GM21423 (cell line): ENCODE measurements around the gene OR6M1.

Experiments used
- ATAC-seq: cut with Tn5 transposase; IDR thresholded peaks from one replicate; pipeline ENCODE4 v1.9.1; 2021; ENCODE audit warnings: mild to moderate bottlenecking, moderate library complexity; ENCODE audit not compliant: unreplicated experiment

The OR6M1 gene

DNA sequence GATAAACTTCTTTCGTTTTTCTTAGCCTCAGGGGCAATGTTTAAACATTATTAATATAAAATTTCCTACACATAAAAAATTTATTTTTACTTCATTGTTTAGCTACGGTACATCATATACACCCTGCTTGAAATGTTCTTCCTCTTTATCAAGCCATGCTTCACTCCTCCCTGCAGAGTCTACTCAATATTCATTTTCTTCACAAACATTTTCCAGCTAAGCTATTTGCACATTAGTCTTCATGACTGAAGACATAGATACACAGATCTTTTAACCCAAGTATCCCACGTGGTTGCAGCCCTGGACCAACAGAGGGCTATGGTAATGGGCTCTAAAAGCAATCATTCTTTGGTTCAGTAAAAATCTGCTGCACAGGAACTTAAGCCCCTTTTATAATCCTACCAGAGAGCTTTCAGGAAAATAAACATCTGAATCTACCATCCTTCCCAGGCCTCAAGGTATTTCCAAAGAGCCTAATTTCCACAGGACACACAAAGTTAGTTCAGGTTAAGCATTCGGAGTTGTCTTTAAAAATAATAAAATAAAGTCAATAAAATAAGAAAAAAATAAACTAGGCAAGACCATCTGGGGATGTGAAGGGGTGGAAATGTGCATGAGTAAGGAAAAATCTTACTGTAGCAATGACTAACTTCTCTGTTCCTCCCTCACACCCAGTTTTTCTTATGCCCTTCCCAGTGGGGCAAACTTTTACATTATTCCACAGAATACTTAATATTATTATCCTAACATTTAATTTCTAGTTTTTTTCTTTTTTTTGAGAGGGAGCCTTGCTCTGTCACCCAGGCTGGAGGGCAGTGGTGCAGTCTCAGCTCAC, 30.2 kb downstream of the OR6M1 start:
- no peak for ATAC-seq

DNA sequence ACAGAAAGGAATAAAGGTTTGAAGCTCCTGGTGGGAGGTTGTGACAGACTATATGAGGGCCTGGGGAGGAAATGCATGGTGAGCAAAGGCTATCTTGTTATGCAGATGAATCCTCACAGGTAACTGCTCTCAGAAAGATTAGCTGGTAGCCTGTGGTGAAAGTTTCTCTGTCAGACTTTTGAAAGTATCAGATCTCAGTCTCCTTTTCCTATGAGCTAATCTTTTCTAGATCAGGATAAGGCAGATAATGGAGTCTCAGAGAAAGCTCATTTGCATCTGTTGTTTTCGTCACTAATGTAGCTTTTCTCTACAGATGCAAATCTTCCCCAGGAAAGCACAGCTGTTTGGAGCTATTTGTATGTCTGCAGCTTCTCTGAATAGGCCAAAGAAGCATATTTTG, 30.9 kb downstream of the OR6M1 start:
- no peak for ATAC-seq

DNA sequence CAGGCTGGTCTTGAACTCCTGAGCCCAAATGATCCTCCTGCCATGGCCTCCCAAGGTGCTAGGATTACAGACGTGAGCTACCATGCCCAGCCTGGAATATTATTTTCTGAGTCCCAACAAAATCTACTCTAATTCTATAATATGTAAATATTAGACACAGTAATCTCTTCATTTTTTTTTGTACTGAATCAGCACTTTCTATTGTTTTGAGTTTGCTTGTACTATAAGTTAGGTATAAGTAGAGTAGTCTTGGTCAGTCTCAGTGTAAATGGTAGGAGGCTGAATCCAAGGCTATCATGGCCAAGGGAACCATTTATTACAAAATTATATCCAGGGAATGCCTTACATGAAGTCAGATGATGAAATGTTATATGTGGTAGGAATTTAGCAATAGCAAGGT, 32.2 kb downstream of the OR6M1 start:
- ATAC-seq: no peak

DNA sequence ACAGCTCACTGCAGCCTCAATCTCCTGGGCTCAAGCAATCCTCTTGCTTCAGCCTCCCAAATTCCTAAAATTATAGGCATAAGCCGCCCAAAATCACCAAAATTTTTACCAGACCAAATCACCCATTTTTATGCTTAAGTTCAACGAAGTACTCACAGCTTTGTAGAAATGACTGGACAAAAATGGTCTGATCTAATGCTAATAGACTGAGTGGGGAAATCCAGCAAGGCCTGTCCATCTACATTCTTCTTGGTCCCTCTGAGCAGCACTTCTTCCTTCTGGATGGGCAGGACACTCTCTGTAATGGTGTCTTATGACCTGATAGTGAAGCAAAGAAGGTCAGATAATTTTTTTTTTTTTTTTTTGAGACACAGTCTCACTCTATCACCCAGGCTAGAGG, 33.1 kb downstream of the OR6M1 start:
- no peak for ATAC-seq

DNA sequence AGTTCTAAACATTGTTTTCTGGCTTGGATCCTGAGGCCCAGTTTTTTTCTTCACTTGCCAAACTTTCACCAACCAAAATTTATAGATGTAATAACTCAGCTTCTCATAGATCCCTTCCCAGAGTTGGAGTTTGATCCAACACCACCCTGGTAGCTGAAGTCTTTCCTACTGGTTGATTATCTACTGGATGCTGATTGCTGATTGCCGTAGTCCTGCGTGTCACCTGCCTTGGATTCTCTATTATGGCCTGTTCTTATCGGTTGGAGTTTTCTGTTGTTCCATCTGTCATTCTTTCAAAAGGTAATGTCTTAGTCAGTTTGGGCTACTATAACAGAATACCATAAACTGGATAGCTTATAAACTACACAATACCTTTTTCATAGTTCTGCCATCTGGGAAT, 34.5 kb downstream of the OR6M1 start:
- no peak for ATAC-seq

DNA sequence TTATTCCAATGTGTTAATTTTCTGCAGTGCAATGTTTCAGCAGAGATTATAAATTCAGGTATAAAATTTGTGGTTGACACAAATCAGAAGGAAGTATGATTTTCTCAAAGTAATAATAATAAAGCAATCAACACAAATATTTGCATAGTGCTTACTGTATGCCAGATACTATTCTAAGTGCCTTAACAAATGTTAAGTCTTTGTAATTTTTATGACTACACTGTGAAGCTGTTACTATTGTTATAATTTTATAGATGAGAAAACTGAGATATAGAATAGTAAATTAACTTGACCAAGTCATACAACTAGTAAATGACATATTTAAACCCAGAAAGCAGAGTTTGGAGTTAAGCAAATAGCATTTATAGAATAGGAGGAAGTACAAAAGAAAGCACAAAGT, 35.4 kb downstream of the OR6M1 start:
- ATAC-seq: no peak

DNA sequence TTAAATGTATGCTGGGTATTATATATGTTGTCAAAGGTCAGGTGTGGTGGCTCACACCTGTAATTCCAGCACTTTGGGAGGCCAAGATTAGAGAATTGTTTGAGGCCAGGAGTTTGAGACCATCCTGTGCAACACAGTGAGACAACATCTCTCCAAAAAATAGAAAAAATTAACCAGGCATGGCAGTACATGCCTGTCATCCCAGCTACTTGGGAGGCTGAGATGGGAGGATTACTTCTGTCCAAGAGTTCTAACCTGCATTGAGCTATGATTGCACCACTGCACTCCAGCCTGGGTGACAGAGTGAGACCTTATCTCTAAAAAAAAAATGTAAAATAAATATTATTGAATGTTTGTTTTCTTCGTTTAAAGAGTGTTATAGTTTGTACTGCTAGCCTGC, 40.5 kb downstream of the OR6M1 start:
- ATAC-seq: no peak

DNA sequence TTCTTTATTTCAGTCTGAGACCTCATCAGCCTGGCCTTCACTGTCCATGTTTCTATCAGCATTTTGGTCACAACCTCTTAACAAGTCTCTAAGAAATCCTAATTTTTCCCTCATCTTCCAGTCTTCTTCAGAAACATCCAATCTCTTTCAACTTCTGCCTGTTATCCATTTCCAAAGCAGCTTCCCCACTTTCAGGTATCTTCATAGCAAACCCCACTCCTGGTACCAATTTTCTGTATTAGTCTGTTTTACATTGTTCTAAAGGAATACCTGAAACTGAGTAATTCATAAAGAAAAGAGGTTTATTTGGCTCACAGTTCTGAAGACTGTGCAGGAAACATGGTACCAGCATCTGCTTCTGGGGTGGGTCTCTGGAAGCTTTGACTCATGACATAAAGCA, 43.7 kb downstream of the OR6M1 start:
- ATAC-seq: no peak

DNA sequence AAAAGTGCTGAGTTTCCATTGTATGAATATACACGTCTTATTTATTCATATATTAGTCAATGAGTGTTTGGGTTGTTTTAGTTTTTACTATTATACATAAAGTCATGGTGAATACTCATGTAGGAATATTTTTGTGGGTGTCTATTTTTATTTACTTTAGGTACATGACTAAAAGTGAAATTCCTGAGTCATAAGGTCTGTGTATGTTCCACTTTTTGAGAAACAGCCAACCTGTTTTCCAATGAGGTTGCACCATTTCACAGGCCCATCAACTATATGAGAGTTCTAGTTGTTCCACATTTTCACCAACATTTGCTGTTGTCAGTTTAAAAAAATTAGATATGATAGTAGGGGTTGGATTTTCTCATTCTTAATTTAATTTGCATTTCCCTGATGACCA, 45.3 kb downstream of the OR6M1 start:
- ATAC-seq: peak; percentile 72

DNA sequence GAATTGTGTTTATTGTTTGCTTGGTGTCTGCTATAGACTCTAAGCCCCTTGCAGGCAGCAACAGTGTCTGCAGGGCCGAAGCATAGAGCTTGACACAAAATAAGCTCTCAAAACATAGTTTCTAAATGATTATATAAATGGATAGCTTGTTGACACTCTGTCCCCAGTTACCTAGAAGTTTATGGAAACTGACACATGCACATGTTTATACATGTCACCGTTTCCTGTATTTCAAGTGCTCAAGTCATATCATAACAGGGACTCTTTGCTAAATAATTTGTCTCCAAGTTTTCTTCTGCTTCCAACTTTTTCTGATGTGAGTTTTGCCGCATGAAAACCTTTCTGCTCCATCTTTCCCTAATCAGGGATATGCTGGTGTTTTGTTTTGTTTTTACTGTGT, 48.2 kb downstream of the OR6M1 start:
- no peak for ATAC-seq

DNA sequence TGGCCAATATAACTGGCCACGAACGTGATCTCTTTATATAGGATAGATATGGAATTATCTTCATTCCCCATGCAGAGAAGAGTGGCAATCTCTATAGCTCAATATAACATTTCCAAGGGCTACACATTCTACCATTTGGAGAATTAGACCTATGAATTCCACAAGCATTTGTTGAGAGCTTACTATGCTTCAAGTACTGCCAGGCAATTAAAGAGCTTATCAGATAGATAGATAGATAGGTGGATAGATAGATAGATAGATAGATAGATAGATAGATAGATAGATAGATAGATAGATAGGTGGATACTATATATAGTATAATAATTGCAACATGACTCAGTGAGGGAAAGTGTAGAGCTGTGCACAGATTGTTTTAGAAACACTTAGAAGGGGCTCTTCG, 50.3 kb downstream of the OR6M1 start:
- ATAC-seq: no peak
